HCT116 (cell line): ENCODE results near the gene FHOD1. TPM values are rescaled to one million over a fixed set of nuclear protein-coding genes. Genes with fewer than 3 reads are reported as not detected.

Experiments used
- ATAC-seq: fragments of 200-7000 bp; cut with Tn5 transposase; 2 replicates; pipeline ENCODE4 v1.9.1; 2020; ENCODE audit warnings: mild to moderate bottlenecking, moderate library complexity
- BruUV-seq: library from RNA; stranded (reverse); fragments of 400-500 nt; replicated peaks from 2 replicates; lab custom pipeline; 2021; lab: Mats Ljungman, UMichigan
- CTCF ChIA-PET: fragments of 300-600 bp; sonication (Branson Sonifier 250); formaldehyde crosslinking; loops from one replicate; lab custom pipeline; 2021; ENCODE audit warnings: antibody characterized with exemption; lab: Charles Lee
- POLR2A ChIA-PET: fragments of 300-600, 350-600 bp; sonication (Branson Sonifier 250); formaldehyde crosslinking; loops from one replicate; lab custom pipeline; 2021; ENCODE audit warnings: antibody characterized with exemption; lab: Charles Lee
- RAD21 ChIA-PET, 2 experiments: fragments of 300-600 bp; sonication (Branson Sonifier 250); formaldehyde crosslinking; loops; one replicate each; lab custom pipeline; 2023; ENCODE audit warnings: low total read pairs in 2 of 2; ENCODE audit not compliant: uncharacterized antibody in 2 of 2, unreplicated experiment in 2 of 2, low non-redundant PET in 1 of 2; lab: Charles Lee
- DNase-seq: peaks from one replicate; pipeline ENCODE4 v3.0.0-alpha.2; 2010; ENCODE audit warnings: low read depth, low spot score
- H2AFZ ChIP-seq: fragments of 200-600 bp; shearing (Covaris generic), sonication (generic); 2 replicates; pipeline ENCODE4 v1.6.1; 2017; ENCODE audit warnings: low read depth, mixed run types, mixed read lengths, antibody characterized with exemption, low read length; ENCODE audit not compliant: poor library complexity, severe bottlenecking
- H3K27ac ChIP-seq: 2 replicates; pipeline ENCODE4 v1.5.1; 2012; ENCODE audit warnings: low read depth, low read length
- H3K27me3 ChIP-seq: fragments of 200-600 bp; sonication (generic); 2 replicates; pipeline ENCODE4 v1.6.1; 2016; ENCODE audit warnings: mixed run types, low read length, mixed read lengths; ENCODE audit not compliant: insufficient read depth
- H3K36me3 ChIP-seq, 2 experiments: fragments of 200-500 bp in 1 of 2; fragments of 200-600 bp in 1 of 2; sonication (Bioruptor generic) in 1 of 2; sonication (generic) in 1 of 2; 2 replicates each; pipeline versions ENCODE4 v1.5.1 to v1.6.1; 2014 to 2016; ENCODE audit warnings: low read length in 2 of 2, inconsistent platforms in 1 of 2, mixed read lengths in 1 of 2, mixed run types in 1 of 2; ENCODE audit not compliant: insufficient read depth in 2 of 2, control insufficient read depth in 1 of 2
- H3K4me1 ChIP-seq, 2 experiments: fragments of 200-600 bp in 1 of 2; sonication (generic) in 1 of 2; 2 replicates each; pipeline versions ENCODE4 v1.5.1 to v1.6.1; 2012 to 2017; ENCODE audit warnings: low read length in 2 of 2, inconsistent platforms in 1 of 2, mild to moderate bottlenecking in 1 of 2, mixed read lengths in 1 of 2, mixed run types in 1 of 2, moderate library complexity in 1 of 2; ENCODE audit not compliant: insufficient read depth in 2 of 2, control insufficient read depth in 1 of 2
- H3K4me2 ChIP-seq: fragments of 200-600 bp; sonication (generic); 2 replicates; pipeline ENCODE4 v1.6.1; 2017; ENCODE audit warnings: mixed run types, low read length, mixed read lengths
- H3K4me3 ChIP-seq, 2 experiments: fragments of 200-600 bp in 1 of 2; sonication (generic) in 1 of 2; replicated peaks in 1 of 2; 2 replicates each; pipeline ENCODE4 v1.5.1; 2011 to 2016; ENCODE audit warnings: low read length in 2 of 2, control low read depth in 1 of 2, low read depth in 1 of 2, mild to moderate bottlenecking in 1 of 2, mixed read lengths in 1 of 2, mixed run types in 1 of 2
- H3K79me2 ChIP-seq: fragments of 200-600 bp; sonication (generic); 2 replicates; pipeline ENCODE4 v1.6.1; 2017; ENCODE audit warnings: mild to moderate bottlenecking, mixed run types, low read length, moderate library complexity, mixed read lengths; ENCODE audit not compliant: insufficient read depth
- H3K9ac ChIP-seq: fragments of 200-600 bp; sonication (generic); 2 replicates; pipeline ENCODE4 v1.6.1; 2016; ENCODE audit warnings: low read length, mixed read lengths
- H3K9me2 ChIP-seq: fragments of 200-600 bp; sonication (generic), shearing (Covaris generic); 2 replicates; pipeline ENCODE4 v1.6.1; 2017; ENCODE audit warnings: mixed run types, mild to moderate bottlenecking, moderate library complexity; ENCODE audit not compliant: insufficient read depth
- H3K9me3 ChIP-seq, 2 experiments: fragments of 200-500 bp in 1 of 2; fragments of 200-600 bp in 1 of 2; sonication (Bioruptor generic) in 1 of 2; sonication (generic) in 1 of 2; 2 replicates each; pipeline ENCODE4 v1.6.1; 2014 to 2017; ENCODE audit warnings: low read length in 2 of 2, mixed read lengths in 2 of 2, inconsistent platforms in 1 of 2, low read depth in 1 of 2, mild to moderate bottlenecking in 1 of 2, mixed run types in 1 of 2, moderate library complexity in 1 of 2; ENCODE audit not compliant: control insufficient read depth in 1 of 2, insufficient read depth in 1 of 2
- H4K20me1 ChIP-seq: fragments of 200-600 bp; sonication (generic), shearing (Covaris generic); 2 replicates; pipeline ENCODE4 v1.6.1; 2017; ENCODE audit warnings: mixed run types, mild to moderate bottlenecking, moderate library complexity; ENCODE audit not compliant: insufficient read depth
- FOSL1 ChIP-seq: IDR thresholded peaks from 2 replicates; pipeline ENCODE4 v1.6.1; 2012; ENCODE audit warnings: low read depth
- TCF7L2 ChIP-seq: IDR thresholded peaks from 2 replicates; pipeline ENCODE4 v1.7.0; 2011; ENCODE audit warnings: borderline replicate concordance, inconsistent platforms; ENCODE audit not compliant: insufficient read depth, insufficient read length; ENCODE audit errors: extremely low read depth
- ZBTB33 ChIP-seq: IDR thresholded peaks from 2 replicates; pipeline ENCODE4 v1.6.1; 2011; ENCODE audit warnings: mild to moderate bottlenecking, low read length, moderate library complexity; ENCODE audit not compliant: insufficient replicate concordance; ENCODE audit errors: extremely low read depth
- intact Hi-C: fragments of 100-400 bp; cut with micrococcal nuclease; formaldehyde crosslinking; loops from 2 replicates; pipeline ENCODE4 v1.10.0; 2022
- total RNA-seq: library from RNA; stranded (reverse); gene quantifications from one replicate; pipeline ENCODE4 v1.2.1, GENCODE V29; 2021; ENCODE audit not compliant: unreplicated experiment
- TF ChIP-seq, protein P1 (sequence below), 3 experiments: fragments of 200-600 bp in 1 of 3; sonication (generic) in 1 of 3; IDR thresholded peaks in 2 of 3; conservative IDR thresholded peaks in 1 of 3; 2 replicates each; pipeline ENCODE4 v1.5.1; 2012 to 2017; ENCODE audit warnings: low read depth in 2 of 3, low read length in 2 of 3, antibody characterized with exemption in 1 of 3, borderline replicate concordance in 1 of 3, control low read depth in 1 of 3, mild to moderate bottlenecking in 1 of 3, mixed read lengths in 1 of 3, mixed run types in 1 of 3, moderate library complexity in 1 of 3; ENCODE audit not compliant: insufficient read depth in 1 of 3
- TF ChIP-seq, protein P2 (sequence below): IDR thresholded peaks from 2 replicates; pipeline ENCODE4 v1.6.1; 2012

The FHOD1 gene
- total RNA-seq, 1 experiment from 2014 or later: 69.2 TPM

DNA sequence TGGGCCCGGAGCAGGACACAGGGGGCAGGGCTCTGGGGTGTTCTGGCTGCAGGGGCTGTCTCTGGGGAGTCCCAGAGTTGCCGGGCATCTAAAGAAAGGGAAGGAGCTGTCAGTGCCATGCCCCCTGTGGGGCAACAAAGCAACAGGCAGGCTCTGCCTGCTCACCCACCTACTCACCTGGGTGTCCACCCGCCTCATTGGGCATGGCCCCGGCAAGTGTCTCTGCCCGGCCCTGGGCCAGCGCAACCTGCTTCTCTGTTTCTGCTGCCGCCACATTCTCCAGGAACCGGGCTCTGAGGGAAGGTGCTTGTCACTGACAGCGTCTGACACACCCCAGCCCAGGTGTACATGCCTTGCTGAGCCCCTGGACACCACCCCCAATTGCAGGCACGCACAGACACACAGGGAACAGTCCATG is 13.1 kb downstream of the FHOD1 start:
- POLR2A ChIA-PET: interaction anchor here (1.3 kb wide), 1 partner anchor 13 kb away, joined by 3 read pairs; the partner anchor contains the start of gene FHOD1
- CTCF ChIA-PET: no interaction called here
- no peaks in the 10 kb centered on the region for H3K27me3 ChIP-seq
- peaks cover 13% of the 10 kb centered on the region; the same call in 1 of the 2 replicates for H3K79me2 ChIP-seq
- TF ChIP-seq, protein P1, sequence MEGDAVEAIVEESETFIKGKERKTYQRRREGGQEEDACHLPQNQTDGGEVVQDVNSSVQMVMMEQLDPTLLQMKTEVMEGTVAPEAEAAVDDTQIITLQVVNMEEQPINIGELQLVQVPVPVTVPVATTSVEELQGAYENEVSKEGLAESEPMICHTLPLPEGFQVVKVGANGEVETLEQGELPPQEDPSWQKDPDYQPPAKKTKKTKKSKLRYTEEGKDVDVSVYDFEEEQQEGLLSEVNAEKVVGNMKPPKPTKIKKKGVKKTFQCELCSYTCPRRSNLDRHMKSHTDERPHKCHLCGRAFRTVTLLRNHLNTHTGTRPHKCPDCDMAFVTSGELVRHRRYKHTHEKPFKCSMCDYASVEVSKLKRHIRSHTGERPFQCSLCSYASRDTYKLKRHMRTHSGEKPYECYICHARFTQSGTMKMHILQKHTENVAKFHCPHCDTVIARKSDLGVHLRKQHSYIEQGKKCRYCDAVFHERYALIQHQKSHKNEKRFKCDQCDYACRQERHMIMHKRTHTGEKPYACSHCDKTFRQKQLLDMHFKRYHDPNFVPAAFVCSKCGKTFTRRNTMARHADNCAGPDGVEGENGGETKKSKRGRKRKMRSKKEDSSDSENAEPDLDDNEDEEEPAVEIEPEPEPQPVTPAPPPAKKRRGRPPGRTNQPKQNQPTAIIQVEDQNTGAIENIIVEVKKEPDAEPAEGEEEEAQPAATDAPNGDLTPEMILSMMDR (IDR thresholded peaks at IDR 0.05 in 2 of 3, conservative IDR thresholded peaks at IDR 0.05 in 1 of 3; ENCODE audit: borderline replicate concordance in 1 of 3, insufficient read depth in 1 of 3, low read depth in 2 of 3, low read length in 2 of 3): no peak
- TF ChIP-seq, protein P2, sequence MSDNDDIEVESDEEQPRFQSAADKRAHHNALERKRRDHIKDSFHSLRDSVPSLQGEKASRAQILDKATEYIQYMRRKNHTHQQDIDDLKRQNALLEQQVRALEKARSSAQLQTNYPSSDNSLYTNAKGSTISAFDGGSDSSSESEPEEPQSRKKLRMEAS: no peak
- no peak for TF ChIP-seq FOSL1
- TF ChIP-seq ZBTB33: no peak
- TF ChIP-seq TCF7L2: no peak
- ATAC-seq: no peak
- no peak for DNase-seq
- peaks cover 40 to 63% of the 10 kb centered on the region in 2 experiments for H3K36me3 ChIP-seq
- RAD21 ChIA-PET: no interaction called here
- intact Hi-C loops: no loop called here
- no TSS peak for BruUV-seq
- no peaks in the 10 kb centered on the region for H3K9me2 ChIP-seq
- H4K20me1 ChIP-seq: no peaks in the 10 kb centered on the region
- peaks cover 0 to 12% of the 10 kb centered on the region in 2 experiments; a peak in 2 of 4 replicates for H3K4me1 ChIP-seq
- no peak overlapping the region for H3K4me2 ChIP-seq
- H3K9ac ChIP-seq: no peak overlapping the region
- no peak overlapping the region for H3K4me3 ChIP-seq
- H2AFZ ChIP-seq: no peak overlapping the region
- no peaks in the 10 kb centered on the region for H3K9me3 ChIP-seq
- no peak overlapping the region for H3K27ac ChIP-seq
